Nephron progenitor cell (in vitro differentiated cells): ENCODE results near the gene SNAI3.

Experiments used
- DNase-seq: peaks from one replicate; pipeline ENCODE4 v3.0.0; 2021
- H3K27ac Mint-ChIP-seq: 2 replicates; pipeline ENCODE4 v1.8.0; 2021; ENCODE audit warnings: mild to moderate bottlenecking, moderate library complexity, mixed read lengths
- H3K27me3 Mint-ChIP-seq: 2 replicates; pipeline ENCODE4 v1.8.0; 2021; ENCODE audit warnings: mild to moderate bottlenecking, low read depth, mixed read lengths; ENCODE audit not compliant: poor library complexity
- H3K36me3 Mint-ChIP-seq: 2 replicates; pipeline ENCODE4 v1.8.0; 2021; ENCODE audit warnings: low read depth, mixed read lengths
- H3K4me1 Mint-ChIP-seq: 2 replicates; pipeline ENCODE4 v1.8.0; 2021; ENCODE audit warnings: mixed read lengths
- H3K4me3 Mint-ChIP-seq: 2 replicates; pipeline ENCODE4 v1.8.0; 2021; ENCODE audit warnings: mild to moderate bottlenecking, moderate library complexity, mixed read lengths
- H3K9me3 Mint-ChIP-seq: 2 replicates; pipeline ENCODE4 v1.8.0; 2021; ENCODE audit warnings: mild to moderate bottlenecking, moderate library complexity, mixed read lengths
- TF ChIP-seq, protein P1 (sequence below): fragments of 200-600 bp; sonication (generic); IDR thresholded peaks from 2 replicates; pipeline ENCODE4 v1.5.0; 2021; ENCODE audit warnings: antibody characterized with exemption

SNAI3 gene

DNA sequence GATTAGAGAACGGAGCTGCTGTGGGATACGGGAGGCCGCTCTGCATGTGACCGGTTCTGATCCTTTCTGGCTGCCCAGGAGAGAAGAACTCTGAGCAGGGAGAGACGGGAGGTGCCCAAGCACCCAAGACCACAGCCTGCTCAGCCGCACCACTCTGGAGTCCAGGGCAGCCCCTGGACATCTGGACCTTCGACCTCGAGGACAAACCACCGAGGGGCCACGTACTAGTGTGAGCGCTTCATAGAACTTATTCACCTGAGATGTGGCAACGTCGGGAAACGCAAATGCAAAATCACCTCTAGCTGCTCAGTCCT, 14.0 kb upstream of the SNAI3 start:
- DNase-seq = no peak
- H3K4me3 Mint-ChIP-seq = no peak overlapping the region
- TF ChIP-seq, protein P1, sequence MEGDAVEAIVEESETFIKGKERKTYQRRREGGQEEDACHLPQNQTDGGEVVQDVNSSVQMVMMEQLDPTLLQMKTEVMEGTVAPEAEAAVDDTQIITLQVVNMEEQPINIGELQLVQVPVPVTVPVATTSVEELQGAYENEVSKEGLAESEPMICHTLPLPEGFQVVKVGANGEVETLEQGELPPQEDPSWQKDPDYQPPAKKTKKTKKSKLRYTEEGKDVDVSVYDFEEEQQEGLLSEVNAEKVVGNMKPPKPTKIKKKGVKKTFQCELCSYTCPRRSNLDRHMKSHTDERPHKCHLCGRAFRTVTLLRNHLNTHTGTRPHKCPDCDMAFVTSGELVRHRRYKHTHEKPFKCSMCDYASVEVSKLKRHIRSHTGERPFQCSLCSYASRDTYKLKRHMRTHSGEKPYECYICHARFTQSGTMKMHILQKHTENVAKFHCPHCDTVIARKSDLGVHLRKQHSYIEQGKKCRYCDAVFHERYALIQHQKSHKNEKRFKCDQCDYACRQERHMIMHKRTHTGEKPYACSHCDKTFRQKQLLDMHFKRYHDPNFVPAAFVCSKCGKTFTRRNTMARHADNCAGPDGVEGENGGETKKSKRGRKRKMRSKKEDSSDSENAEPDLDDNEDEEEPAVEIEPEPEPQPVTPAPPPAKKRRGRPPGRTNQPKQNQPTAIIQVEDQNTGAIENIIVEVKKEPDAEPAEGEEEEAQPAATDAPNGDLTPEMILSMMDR = no peak
- H3K27me3 Mint-ChIP-seq = peaks cover 3% of the 10 kb centered on the region
- peaks cover 10% of the 10 kb centered on the region for H3K4me1 Mint-ChIP-seq
- no peak overlapping the region for H3K27ac Mint-ChIP-seq
- H3K36me3 Mint-ChIP-seq = no peaks in the 10 kb centered on the region
- no peaks in the 10 kb centered on the region for H3K9me3 Mint-ChIP-seq

DNA sequence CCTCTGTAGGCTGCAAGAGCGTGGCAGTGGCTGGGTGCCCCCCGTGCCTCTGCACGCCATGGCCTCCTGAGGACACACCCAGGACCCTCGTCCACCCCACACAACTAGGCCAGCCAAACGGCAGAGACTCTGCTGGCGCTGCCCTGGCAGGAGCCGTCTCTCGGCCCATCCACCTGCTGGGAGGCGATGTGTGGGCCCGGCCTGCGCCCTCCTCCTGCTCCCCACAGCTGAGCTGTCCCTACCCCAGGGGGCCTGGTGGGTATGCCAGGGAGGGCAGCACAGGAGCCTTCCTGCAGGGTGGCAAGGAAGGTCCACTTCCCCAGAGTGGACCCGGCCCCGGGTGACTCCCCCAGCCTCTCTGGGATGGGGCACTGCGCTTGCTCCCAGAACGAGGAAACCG, 12.9 kb upstream of the SNAI3 start:
- Mint-ChIP-seq H3K4me1 (peaks cover 4% of the 10 kb centered on the region), H3K27me3 (peaks cover under 1% of the 10 kb centered on the region), H3K9me3 (no peaks in the 10 kb centered on the region), H3K27ac (no peak overlapping the region), H3K4me3 (no peak overlapping the region), H3K36me3 (no peaks in the 10 kb centered on the region)
- TF ChIP-seq, protein P1 = no peak
- no peak for DNase-seq

DNA sequence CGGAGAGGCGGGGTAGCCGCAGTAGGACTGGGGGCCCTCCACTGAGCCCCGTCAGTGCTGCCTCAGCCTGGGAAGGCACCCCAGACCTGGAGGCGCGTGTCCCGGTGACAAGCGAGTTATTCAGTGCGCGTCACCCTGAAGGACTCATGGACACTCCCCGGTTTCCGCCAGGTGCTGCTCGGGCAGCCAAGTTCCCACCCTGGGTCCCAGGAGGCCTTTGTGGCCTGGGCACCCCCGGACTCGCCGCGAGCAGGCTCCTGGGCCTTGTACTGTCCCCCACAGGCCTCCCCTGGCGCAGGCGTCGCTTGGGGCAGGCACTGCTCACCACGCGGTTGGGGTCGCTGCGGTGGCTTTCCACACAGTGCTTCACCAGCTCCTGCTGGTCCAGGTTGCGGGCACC, 12.3 kb upstream of the SNAI3 start:
- Mint-ChIP-seq H3K27me3 (peaks cover 3% of the 10 kb centered on the region), H3K36me3 (no peaks in the 10 kb centered on the region), H3K9me3 (no peaks in the 10 kb centered on the region), H3K4me1 (no peaks in the 10 kb centered on the region), H3K27ac (no peak overlapping the region), H3K4me3 (no peak overlapping the region)
- DNase-seq = no peak
- TF ChIP-seq, protein P1 = no peak

GRCh38 chr16:88697831-88698615, 11.7 kb upstream of the SNAI3 start:
- H3K4me1 Mint-ChIP-seq = no peaks in the 10 kb centered on the region
- TF ChIP-seq, protein P1 = peak; percentile 23
- no peak overlapping the region for H3K27ac Mint-ChIP-seq
- DNase-seq = no peak
- peaks cover 3% of the 10 kb centered on the region for H3K27me3 Mint-ChIP-seq
- H3K9me3 Mint-ChIP-seq = no peaks in the 10 kb centered on the region
- H3K36me3 Mint-ChIP-seq = no peaks in the 10 kb centered on the region
- no peak overlapping the region for H3K4me3 Mint-ChIP-seq

DNA sequence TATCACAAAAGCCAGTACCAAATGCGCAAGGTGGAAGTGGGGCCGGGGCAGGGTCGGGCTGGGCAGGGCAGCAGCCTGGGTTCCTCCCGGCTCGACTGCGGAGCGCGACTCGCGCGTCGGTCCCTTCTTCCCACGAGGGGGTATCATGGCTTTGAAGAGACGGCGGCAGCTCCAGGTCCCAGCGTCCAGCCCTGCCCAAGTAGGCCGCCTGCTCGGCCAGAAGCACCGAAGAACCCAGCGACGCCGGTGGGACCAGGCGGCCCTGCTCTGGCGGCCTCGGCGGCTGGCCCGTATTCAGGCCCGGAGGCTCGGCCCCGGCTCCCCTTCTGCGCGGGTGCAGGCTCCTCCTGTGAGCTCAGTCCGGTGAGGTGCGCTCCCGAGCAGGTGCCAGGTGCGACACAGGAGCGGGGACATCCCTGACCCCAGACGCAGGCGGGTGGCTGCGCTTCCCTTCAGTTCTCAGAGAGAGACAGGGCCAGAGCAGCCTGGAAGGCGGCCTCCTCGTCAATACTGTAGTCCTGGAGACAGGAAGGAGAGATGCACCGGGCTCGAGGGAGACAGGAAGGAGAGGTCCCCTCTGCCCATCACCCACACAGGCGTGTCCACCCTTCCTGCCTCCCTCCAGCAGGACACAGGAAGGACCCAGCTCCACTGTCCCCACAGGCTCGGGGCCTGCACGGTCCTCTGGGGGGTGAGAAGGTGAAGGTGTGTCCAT, 11.0 kb upstream of the SNAI3 start:
- H3K27me3 Mint-ChIP-seq = peaks cover 7% of the 10 kb centered on the region
- TF ChIP-seq, protein P1 = no peak
- H3K4me3 Mint-ChIP-seq = no peak overlapping the region
- no peak for DNase-seq
- no peak overlapping the region for H3K27ac Mint-ChIP-seq
- no peaks in the 10 kb centered on the region for H3K4me1 Mint-ChIP-seq
- H3K36me3 Mint-ChIP-seq = no peaks in the 10 kb centered on the region
- no peaks in the 10 kb centered on the region for H3K9me3 Mint-ChIP-seq

DNA sequence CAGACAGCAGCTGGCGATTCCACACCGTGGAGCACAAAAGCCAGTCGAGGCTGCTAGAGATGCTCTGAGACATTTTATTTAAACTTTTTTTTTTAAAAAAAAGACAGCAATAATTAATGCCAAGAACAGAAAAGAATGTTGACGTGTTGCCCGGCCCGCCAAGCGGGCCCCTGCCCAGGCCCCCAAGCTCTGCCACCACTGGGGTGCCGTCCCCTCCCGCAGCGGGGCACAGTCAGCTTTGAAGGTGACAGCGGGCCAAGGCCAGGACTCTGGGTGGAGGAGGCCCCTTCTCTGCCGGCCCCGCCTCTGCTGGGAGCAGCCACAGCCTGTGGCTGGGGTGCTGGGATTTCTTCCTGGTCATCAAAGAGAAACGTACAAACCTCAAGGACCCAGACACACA, 10.1 kb upstream of the SNAI3 start:
- TF ChIP-seq, protein P1 = no peak
- Mint-ChIP-seq H3K4me3 (no peak overlapping the region), H3K9me3 (no peaks in the 10 kb centered on the region), H3K27me3 (peaks cover 7% of the 10 kb centered on the region), H3K27ac (no peak overlapping the region), H3K36me3 (no peaks in the 10 kb centered on the region), H3K4me1 (no peaks in the 10 kb centered on the region)
- DNase-seq = no peak
